Stimulated activated naive CD4-positive, alpha-beta T cell (primary cell): ENCODE results near the gene TRIP10.

Experiments
- DNase-seq, 6 experiments: peaks; one replicate each; lab custom pipeline; 2025; lab: John Stamatoyannopoulos, UW

TRIP10 gene

DNA sequence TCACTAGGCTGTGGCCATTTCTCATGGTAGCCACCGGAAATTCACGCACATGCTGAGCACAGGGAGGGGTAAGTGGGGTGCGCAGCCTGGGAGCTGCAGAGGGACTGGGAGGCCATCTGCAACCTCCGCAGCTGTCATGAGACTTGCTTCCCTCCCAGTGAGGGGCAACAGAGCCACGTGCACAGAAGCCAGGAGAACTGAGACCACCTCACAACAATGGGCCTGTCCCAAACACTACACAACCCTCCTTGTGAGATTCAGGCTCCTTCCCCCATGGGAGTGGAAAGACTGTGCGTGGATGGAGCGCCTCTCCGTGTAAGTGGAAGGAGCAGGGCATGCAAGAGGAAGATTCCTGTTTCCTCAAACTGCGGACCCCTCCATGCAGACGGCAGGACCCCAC is 27.9 kb upstream of the TRIP10 start:
- DNase-seq, result no peak

DNA sequence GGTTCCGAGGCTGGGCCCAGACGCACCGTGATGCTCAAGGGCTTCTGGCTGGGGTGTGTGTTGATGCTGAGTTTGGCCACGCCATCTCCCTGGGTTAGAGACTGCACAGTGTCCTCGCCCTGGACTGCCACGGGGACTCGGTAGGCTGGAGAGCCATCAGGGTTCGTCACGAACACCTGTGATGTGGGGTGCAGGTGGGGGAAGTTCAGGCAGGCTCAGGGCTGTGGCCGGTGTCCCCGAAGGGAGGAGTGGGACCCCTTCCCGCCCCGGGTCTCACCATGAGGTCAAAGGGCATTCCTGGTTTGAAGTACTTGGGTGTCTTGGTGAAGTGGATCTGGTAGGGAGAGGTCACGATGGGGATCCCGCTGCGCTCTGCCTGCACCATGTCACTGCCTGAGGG is 27.2 kb upstream of the TRIP10 start:
- no peak for DNase-seq

DNA sequence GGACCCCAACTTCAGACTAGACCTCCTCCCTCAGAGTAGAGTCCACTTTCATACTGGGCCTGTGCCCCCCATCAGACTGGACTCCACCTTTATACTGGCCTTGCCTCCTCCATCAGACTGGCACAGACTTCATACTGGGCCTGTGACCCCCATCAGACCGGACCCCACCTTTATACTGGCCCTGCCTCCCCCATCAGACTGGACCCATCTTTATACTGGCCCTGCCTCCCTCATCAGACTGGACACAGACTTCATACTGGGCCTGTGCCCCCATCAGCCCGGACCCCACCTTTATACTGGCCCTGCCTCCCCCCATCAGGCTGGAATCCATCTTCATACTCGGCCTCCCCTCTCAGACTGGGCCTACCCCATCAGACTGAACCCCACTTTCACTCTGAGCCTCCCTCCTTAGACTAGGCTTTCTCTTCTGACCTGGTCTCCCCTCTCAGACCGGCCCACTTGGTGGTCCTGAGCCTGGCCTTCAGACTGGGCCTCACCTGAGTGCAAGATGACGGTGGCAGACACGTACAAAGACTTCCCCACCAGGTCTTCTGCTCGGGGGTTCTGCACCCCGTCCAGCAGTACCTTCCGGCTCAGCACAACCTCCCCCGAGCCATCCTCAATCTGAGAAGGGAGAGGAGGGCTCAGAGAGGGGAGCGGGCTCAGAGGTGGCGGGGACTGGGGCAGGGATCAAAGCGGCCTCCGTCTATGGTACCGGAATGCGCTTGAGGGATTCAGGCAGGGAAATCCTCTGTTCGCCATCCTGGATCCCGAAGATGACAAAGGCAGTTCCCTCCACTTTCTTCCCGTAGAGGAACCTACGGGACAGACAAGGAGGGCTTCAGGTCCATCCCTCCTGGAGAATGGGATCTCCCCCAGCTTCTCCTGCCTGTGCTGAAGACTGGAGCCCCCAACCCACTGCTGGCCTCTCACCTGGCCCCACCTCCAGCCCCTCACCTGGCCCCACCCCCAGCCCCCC is 26.5 kb upstream of the TRIP10 start:
- DNase-seq, result no peak

DNA sequence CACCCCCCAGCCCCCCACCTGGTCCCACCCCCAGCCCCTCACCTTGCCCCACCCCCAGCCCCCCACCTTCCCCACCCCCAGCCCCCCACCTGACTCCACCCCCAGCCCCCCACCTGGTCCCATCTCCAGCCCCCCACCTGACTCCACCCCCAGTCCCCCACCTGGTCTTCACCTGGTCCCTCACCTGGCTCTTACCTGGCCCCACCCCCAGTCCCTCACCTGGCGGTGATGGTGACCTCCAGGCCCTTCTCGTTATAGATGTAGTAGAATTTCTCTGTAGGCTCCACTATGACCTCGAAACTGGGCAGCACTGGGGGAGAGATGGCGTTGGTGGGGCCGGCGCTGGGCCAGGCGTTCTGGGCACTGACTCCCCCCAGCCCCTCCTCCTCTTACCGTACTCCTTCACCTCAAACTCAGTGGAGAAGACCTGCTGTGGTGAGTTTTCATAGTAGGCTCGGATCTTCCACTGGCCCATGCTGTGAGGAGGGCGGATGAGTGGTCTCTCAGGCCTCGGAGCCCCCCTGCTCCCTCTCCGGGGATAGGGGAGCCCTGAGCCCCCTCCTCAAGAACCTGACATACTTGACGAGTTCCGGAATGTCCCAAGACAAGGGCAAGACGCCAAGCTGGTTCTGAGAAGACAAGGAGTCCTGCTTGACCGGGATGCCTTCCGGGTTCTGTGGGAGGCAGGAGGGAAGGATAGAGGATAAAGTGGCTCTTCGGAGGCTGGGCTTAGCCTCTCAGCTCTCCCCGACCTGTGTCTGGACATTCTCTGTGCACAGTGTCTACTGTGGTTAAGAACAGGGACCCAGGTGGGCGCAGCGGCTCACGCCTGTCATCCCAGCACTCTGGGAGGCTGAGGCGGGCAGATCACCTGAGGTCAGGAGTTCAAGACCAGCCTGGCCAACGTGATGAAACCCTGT is 25.4 kb upstream of the TRIP10 start:
- no peak for DNase-seq

DNA sequence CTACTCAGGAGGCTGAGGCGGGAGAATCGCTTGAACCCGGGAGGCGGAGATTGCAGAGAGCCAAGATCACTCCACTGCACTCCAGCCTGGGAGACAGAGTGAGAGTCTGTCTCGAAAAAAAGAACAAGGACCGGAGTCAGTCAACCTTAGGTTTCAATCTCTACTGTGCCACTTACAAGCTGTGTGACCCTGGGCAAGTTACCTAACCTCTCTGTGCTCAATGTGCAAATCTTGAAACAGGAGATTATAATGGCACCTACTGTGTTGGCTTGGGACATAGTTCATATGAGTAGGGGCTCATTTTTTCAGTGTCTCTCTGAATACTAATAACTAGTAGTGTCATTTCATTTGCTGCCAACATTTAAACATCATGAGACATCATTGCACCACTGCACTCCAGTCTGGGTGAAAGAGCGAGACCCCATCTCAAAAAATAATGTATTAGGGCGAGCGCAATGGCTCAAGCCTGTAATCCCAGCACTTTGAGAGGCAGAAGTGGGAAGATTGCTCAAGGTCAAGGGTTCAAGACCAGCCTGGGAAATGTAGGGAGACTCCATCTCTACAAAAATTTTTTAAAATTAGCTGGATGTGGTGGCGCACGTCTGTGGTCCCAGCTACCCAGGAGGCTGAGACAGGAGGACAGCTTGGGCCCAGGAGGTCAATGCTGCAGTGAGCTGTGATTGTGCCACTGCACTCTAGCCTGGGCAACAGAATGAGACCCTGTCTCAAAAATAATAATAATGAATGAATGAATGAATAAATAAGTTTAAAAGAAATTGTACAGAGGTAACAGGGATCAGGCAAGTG is 24.5 kb upstream of the TRIP10 start:
- no peak for DNase-seq

GRCh38 chr19:6716610-6716970 is 22.9 kb upstream of the TRIP10 start:
- DNase-seq, result no peak

DNA sequence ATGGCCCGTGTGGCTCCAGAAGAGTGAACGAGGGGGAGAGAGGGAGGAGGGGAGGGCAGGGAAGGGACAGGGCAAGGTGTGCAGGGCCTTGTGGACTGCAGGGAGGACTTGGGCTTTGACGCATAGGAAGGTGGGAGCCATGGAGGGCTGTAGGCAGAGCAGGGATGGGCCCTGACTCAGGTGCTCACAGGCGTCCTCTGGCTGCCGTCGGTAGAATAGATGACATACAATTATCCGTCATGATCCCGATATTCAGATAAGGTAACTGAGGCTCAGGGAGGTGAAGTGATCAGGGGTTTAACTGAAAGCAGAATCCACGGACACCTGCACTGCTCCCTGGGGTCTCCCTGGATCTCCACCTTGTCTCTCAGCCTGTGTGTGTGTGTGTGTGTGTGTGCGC is 22.4 kb upstream of the TRIP10 start:
- no peak for DNase-seq

DNA sequence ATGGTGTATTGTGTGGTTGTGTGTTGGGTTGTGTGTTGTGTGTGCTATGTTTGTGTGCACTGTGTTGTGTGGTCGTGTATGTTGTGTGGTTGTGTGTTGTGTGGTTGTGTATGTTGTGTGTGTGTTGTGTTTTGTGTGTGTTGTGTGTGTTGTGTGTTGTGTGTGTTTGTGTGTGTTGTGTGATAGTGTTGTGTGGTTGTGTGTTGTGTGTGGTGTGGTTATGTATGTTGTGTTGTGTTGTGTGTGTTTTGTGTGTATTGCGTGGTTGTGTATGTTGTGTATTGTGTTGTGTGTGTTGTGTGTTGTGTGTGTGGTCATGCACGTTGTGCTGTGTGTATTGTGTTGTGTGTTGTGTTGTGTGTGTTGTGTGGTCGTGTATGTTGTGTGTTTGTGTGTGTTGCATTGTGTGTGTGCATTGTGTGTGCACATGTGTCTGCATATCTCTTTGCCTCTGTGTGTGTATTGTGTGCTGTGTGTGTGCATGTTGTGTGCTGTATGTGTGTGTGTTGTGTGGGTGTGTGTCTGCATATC is 22.0 kb upstream of the TRIP10 start:
- DNase-seq, result no peak

- no peak for DNase-seq
These were observed 21.3 kb upstream of the TRIP10 start for GRCh38 chr19:6718111-6718740.

- DNase-seq, result peak in 4 of 6 experiments; percentile 28 to 46 (median 42)
These were observed 20.5 kb upstream of the TRIP10 start for GRCh38 chr19:6718741-6719539.

GRCh38 chr19:6719540-6719861 is 20.0 kb upstream of the TRIP10 start:
- no peak for DNase-seq

DNA sequence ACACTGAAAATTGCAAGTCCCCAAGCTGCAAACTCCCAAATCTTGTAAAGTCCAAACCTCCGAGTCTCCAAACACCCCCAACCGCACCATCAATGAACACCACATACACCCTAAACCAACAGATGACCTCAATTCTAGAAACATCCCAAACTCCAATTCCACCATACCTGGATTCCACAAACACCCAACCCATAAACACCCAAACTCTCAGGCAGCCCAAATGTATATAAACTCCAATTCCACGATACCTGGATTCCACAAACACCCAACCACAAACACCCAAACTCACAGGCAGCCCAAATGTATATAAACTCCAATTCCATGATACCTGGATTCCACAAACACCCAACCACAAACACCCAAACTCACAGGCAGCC is 19.5 kb upstream of the TRIP10 start:
- DNase-seq, result no peak

DNA sequence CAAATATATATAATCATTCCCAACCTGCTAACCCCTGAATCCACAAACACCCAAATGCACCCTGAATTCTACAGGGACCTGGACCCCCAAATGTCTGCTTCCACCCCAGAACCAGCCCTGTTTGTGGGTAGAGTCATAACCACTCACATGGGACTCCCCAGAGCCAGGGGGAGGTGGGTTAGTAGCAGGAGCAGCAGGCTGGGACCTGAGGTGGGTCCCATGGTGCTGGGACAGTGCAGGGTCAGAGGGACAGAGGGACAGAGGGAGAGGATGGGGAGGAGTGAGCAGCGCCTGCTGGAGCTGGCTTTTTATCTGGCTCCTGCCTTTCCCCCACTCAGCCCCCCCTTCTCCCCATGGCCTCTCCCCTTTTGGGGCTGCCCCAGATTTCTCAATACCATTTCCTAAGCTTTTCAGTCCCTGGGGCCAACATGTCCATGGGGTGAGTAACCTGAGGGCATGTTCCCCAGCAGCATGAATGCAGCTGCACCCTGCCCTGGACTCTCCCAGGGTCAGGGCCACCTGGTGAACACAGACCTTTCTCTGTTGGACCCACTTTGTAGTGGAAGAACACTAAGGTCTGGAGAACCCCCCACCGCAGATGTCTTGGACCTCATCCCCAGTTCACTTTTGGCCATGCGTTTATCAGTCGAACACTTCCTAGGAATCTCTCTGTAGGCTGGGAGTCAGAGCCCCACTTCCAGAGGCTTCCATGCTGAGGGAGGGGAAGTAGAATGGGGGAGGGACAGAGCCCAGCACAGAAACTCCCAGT is 18.9 kb upstream of the TRIP10 start, which contains the start of gene C3:
TSS of gene C3 (minus strand) at position 282 of the 769 bp plus-strand sequence. CDS start at position 221, 61 bp downstream.
- DNase-seq, result no peak

GRCh38 chr19:6721138-6721474 is 18.4 kb upstream of the TRIP10 start:
- no peak for DNase-seq

- no peak for DNase-seq
These were observed 17.7 kb upstream of the TRIP10 start for GRCh38 chr19:6721773-6722172.

DNA sequence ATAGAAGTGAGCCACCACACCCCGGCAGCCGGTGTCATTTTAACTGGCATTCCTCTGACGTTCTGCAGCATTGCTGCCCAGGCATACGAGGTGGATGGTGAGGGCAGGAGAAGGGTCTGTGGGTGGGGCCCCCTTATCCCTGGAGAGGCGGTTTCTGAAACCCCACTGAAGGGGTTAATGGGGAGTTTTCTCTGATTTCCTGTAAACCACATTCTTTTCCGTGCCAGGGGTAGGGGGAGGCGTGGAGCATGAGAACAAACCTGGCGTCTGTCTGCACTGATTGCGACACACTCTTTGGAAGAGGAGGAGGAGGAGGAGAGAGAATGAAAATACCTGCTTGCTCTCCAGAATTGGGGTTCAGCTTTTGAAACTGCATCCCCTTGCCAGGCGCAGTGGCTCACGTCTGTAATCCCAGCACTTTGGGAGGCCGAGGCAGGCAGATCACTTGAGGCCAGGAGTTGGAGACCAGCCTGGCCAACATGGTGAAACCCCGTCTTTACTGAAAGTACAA is 16.3 kb upstream of the TRIP10 start:
- no peak for DNase-seq

DNA sequence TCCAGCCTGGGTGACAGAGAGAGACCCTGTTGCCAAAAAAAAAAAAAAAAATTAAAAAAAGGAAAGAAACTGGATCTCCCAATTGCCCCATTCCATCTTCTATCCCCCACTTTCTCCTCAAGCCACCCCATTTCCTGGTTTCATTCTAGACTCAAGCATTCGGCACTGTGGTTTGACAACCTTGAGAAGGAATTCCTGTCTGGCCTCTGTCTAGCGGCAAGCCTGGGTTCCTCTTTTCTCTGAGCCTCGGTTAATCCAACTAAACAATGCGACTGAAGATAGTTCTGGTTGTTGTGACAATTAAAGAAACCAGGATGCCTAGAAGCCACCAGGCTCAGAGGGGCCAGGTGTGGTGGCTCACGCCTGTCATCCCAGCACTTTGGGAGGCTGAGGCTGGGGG is 15.7 kb upstream of the TRIP10 start:
- DNase-seq, result no peak

GRCh38 chr19:6724631-6725492 is 14.6 kb upstream of the TRIP10 start:
- no peak for DNase-seq
